Measurements from ENCODE around the gene MAN1A1.
A peak's percentile ranks its signal among the peaks of the same experiment; 100 is the strongest.
"Not testable (repeated sequence)": the region's sequence is repeated elsewhere in the genome, so short reads cannot be mapped to it uniquely, and the experiment has no call there.

The MAN1A1 gene

GRCh38 chr6:119170447-119171087 lies 179.0 kb downstream of the MAN1A1 start:
- no peak for DNase-seq (ENCODE audit: low spot score)

- no peak for DNase-seq (ENCODE audit: low spot score)
Measured at GRCh38 chr6:119170103-119170446, 179.5 kb downstream of the MAN1A1 start.

- DNase-seq (ENCODE audit: low spot score), result not testable (repeated sequence)
Measured at GRCh38 chr6:119169355-119169754, 180.2 kb downstream of the MAN1A1 start.

- no peak for DNase-seq (ENCODE audit: low spot score)
Measured at GRCh38 chr6:119166024-119166784, 183.4 kb downstream of the MAN1A1 start.

GRCh38 chr6:119163006-119163405 lies 186.6 kb downstream of the MAN1A1 start:
- no peak for DNase-seq (ENCODE audit: low spot score)

GRCh38 chr6:119162134-119162775 lies 187.3 kb downstream of the MAN1A1 start:
- no peak for DNase-seq (ENCODE audit: low spot score)

- DNase-seq (ENCODE audit: low spot score), result no peak
Measured at GRCh38 chr6:119161438-119161837, 188.1 kb downstream of the MAN1A1 start.

GRCh38 chr6:119160911-119161310 lies 188.7 kb downstream of the MAN1A1 start:
- DNase-seq (ENCODE audit: low spot score), result no peak

GRCh38 chr6:119158057-119158848 lies 191.3 kb downstream of the MAN1A1 start:
- DNase-seq (ENCODE audit: low spot score), result no peak

GRCh38 chr6:119157506-119157815 lies 192.1 kb downstream of the MAN1A1 start:
- DNase-seq (ENCODE audit: low spot score), result no peak

GRCh38 chr6:119156757-119157505 lies 192.6 kb downstream of the MAN1A1 start:
- no peak for DNase-seq (ENCODE audit: low spot score)

- DNase-seq (ENCODE audit: low spot score), result not testable (repeated sequence)
Measured at GRCh38 chr6:119156082-119156481, 193.5 kb downstream of the MAN1A1 start.

- DNase-seq (ENCODE audit: low spot score), result no peak
Measured at GRCh38 chr6:119152187-119152586, 197.4 kb downstream of the MAN1A1 start.

- DNase-seq (ENCODE audit: low spot score), result no peak
Measured at GRCh38 chr6:119148825-119149525, 200.6 kb downstream of the MAN1A1 start.

- DNase-seq (ENCODE audit: low spot score), result peak; percentile 83
Measured at GRCh38 chr6:119148098-119148824, 201.3 kb downstream of the MAN1A1 start.

GRCh38 chr6:119147101-119148053 lies 202.2 kb downstream of the MAN1A1 start:
- DNase-seq (ENCODE audit: low spot score), result peak; percentile 70

GRCh38 chr6:119145111-119145510 lies 204.4 kb downstream of the MAN1A1 start:
- no peak for DNase-seq (ENCODE audit: low spot score)

GRCh38 chr6:119142637-119143036 lies 206.9 kb downstream of the MAN1A1 start:
- DNase-seq (ENCODE audit: low spot score), result no peak

GRCh38 chr6:119142041-119142440 lies 207.5 kb downstream of the MAN1A1 start:
- no peak for DNase-seq (ENCODE audit: low spot score)
